HUES6 (cell line): ENCODE data around the gene SEMA3D.

Experiments used
- H3K27ac ChIP-seq: 2 replicates; pipeline ENCODE4 v1.7.0; 2013; ENCODE audit warnings: low read depth, mild to moderate bottlenecking, low read length, inconsistent platforms
- H3K27me3 ChIP-seq: 2 replicates; pipeline ENCODE4 v1.6.1; 2013; ENCODE audit warnings: low read length; ENCODE audit not compliant: control insufficient read depth, insufficient read depth
- H3K36me3 ChIP-seq: 2 replicates; pipeline ENCODE4 v1.6.1; 2013; ENCODE audit warnings: low read length; ENCODE audit not compliant: control insufficient read depth, insufficient read depth
- H3K4me1 ChIP-seq: 2 replicates; pipeline ENCODE4 v1.6.1; 2013; ENCODE audit warnings: low read length; ENCODE audit not compliant: control insufficient read depth, insufficient read depth
- H3K4me3 ChIP-seq: 2 replicates; pipeline ENCODE4 v1.5.1; 2013; ENCODE audit warnings: low read depth, low read length
- H3K9ac ChIP-seq: one replicate; pipeline ENCODE4 v1.6.1; 2013; ENCODE audit warnings: mild to moderate bottlenecking, low read length
- H3K9me3 ChIP-seq: 2 replicates; pipeline ENCODE4 v1.6.1; 2013; ENCODE audit warnings: low read depth, low read length; ENCODE audit not compliant: control insufficient read depth, insufficient read depth

SEMA3D gene

DNA sequence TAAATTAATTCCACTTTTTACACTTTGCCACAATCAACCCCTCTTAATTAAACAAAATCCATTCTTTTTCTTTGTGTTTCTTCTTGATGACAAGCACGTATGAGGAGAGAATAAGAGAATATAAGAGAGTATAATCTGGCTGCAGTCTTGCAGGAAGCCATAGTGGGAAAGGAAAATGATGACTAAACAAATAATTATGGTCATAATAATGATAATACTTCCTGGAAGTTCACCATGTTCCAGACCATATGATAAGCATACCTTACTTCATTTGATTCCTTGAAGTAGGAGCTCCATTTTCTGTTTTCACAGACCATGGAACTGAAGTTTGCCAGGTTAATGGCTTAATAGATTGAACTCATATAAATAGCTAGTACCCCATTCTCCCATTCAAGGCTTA lies 237.8 kb downstream of the SEMA3D start:
- Histone ChIP-seq H3K4me1 (no peaks in the 10 kb centered on the region), H3K4me3 (no peak overlapping the region), H3K27me3 (no peaks in the 10 kb centered on the region), H3K36me3 (no peaks in the 10 kb centered on the region), H3K9ac (no peak overlapping the region), H3K9me3 (no peaks in the 10 kb centered on the region), H3K27ac (no peak overlapping the region)

DNA sequence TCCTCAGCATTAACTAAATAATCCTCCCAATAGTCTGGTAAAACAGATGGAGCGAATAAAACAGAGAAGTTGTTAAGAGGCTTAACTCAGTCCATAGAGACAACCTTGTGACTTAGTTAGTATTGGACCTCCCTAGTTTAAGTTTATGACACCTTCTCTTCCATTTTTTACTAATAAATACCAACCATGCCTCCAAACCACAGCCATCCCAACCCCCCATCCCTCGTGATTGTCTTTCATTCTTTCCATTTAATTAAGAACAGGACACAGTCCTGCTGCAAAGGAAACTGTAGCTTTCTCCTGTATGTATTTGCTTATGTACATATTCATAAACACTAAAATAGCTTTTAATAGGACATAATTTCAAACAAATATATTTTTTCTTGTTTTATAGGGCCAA lies 238.2 kb downstream of the SEMA3D start:
- Histone ChIP-seq H3K4me3 (no peak overlapping the region), H3K36me3 (no peaks in the 10 kb centered on the region), H3K9ac (no peak overlapping the region), H3K27me3 (no peaks in the 10 kb centered on the region), H3K4me1 (no peaks in the 10 kb centered on the region), H3K9me3 (no peaks in the 10 kb centered on the region), H3K27ac (no peak overlapping the region)

DNA sequence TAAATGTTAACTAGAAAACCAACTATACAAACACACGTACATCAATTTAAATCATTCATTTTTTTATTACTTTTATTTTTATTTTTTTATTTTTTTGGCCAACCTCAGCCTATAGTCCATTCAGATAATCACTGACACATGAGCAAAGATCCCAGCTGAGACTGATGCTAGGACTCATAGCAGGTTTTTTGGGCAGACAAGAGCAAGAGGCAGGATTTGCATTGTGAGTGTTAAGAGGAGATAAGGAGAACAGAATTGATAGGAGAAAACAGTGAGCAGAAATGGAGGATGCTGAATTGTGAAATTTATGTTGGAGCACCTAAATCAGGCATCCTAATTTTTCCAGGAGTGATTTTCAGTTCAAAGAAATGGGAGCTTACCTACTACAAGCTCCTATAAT lies 240.3 kb downstream of the SEMA3D start:
- H3K27ac ChIP-seq, result no peak overlapping the region
- no peaks in the 10 kb centered on the region for H3K36me3 ChIP-seq
- H3K9me3 ChIP-seq, result no peaks in the 10 kb centered on the region
- H3K27me3 ChIP-seq, result no peaks in the 10 kb centered on the region
- no peaks in the 10 kb centered on the region for H3K4me1 ChIP-seq
- H3K4me3 ChIP-seq, result no peak overlapping the region
- H3K9ac ChIP-seq, result no peak overlapping the region
